Activated CD4-positive, CD25-positive, alpha-beta regulatory T cell treated with anti-CD3 and anti-CD28 coated beads, Interleukin-2, amount 50 U/mL, for 72 hours (primary cell): ENCODE data around the gene EPN2.

Experiments
- DNase-seq: peaks from one replicate; pipeline ENCODE4 v3.0.0; 2021

EPN2 gene

GRCh38 chr17:19313066-19313745, 76.0 kb downstream of the EPN2 start:
- no peak for DNase-seq

GRCh38 chr17:19313746-19314651, 76.8 kb downstream of the EPN2 start:
- no peak for DNase-seq

- DNase-seq, result no peak
Observed at GRCh38 chr17:19315104-19315503, 77.9 kb downstream of the EPN2 start.

GRCh38 chr17:19316761-19317358, 79.7 kb downstream of the EPN2 start:
- no peak for DNase-seq

- no peak for DNase-seq
Observed at GRCh38 chr17:19317359-19318095, 80.4 kb downstream of the EPN2 start.

- DNase-seq, result no peak
Observed at GRCh38 chr17:19318611-19319010, 81.4 kb downstream of the EPN2 start.

- DNase-seq, result no peak
Observed at GRCh38 chr17:19319771-19320505, 82.8 kb downstream of the EPN2 start.

GRCh38 chr17:19320876-19321275, 83.7 kb downstream of the EPN2 start:
- no peak for DNase-seq

GRCh38 chr17:19321481-19322128, 84.4 kb downstream of the EPN2 start:
- DNase-seq, result no peak

- no peak for DNase-seq
Observed at GRCh38 chr17:19322129-19322505, 85.0 kb downstream of the EPN2 start.

- DNase-seq, result no peak
Observed at GRCh38 chr17:19322861-19323260, 85.7 kb downstream of the EPN2 start.

GRCh38 chr17:19325542-19325941, 88.4 kb downstream of the EPN2 start:
- DNase-seq, result no peak

- no peak for DNase-seq
Observed at GRCh38 chr17:19327031-19327783, 90.0 kb downstream of the EPN2 start.

GRCh38 chr17:19328441-19329061, 91.4 kb downstream of the EPN2 start:
- peak; percentile 23 for DNase-seq

GRCh38 chr17:19329136-19329535, 92.0 kb downstream of the EPN2 start:
- DNase-seq, result no peak

GRCh38 chr17:19329839-19330238, 92.7 kb downstream of the EPN2 start:
- DNase-seq, result no peak

- DNase-seq, result no peak
Observed at GRCh38 chr17:19330271-19330670, 93.1 kb downstream of the EPN2 start.

GRCh38 chr17:19331134-19331533, 94.0 kb downstream of the EPN2 start:
- DNase-seq, result no peak

GRCh38 chr17:19331543-19332245, 94.5 kb downstream of the EPN2 start:
- no peak for DNase-seq
